OCI-LY3 (cell line): ENCODE data around the gene ACE.
A peak's percentile ranks its signal among the peaks of the same experiment; 100 is the strongest.

Source experiments
- H2AFZ ChIP-seq: fragments of 200-600, 300-600 bp; shearing (Covaris generic); 2 replicates; pipeline ENCODE4 v1.6.0; 2014; ENCODE audit warnings: antibody characterized with exemption, low read depth, low read length
- H3K27ac ChIP-seq: fragments of 200-600, 300-600 bp; sonication (generic); 2 replicates; pipeline ENCODE4 v1.5.1; 2014; ENCODE audit warnings: mild to moderate bottlenecking, low read length, moderate library complexity, mixed read lengths
- H3K27me3 ChIP-seq: fragments of 200-600, 300-600 bp; sonication (generic); 2 replicates; pipeline ENCODE4 v1.6.1; 2014; ENCODE audit warnings: low read depth, low read length, mixed read lengths
- H3K36me3 ChIP-seq: fragments of 200-600, 300-600 bp; sonication (generic); replicated peaks from 2 replicates; pipeline ENCODE3; 2014; ENCODE audit warnings: low read depth, low read length, mixed read lengths
- H3K4me1 ChIP-seq: fragments of 300-600, 200-600 bp; sonication (generic); 2 replicates; pipeline ENCODE4 v1.6.1; 2014; ENCODE audit warnings: low read length, mixed read lengths
- H3K4me2 ChIP-seq: fragments of 200-600, 300-600 bp; sonication (generic); 2 replicates; pipeline ENCODE4 v1.6.1; 2014; ENCODE audit warnings: low read length, mixed read lengths
- H3K4me3 ChIP-seq: fragments of 300-600, 200-600 bp; sonication (generic); 2 replicates; pipeline ENCODE4 v1.5.1; 2014; ENCODE audit warnings: antibody characterized with exemption, mild to moderate bottlenecking, low read length, moderate library complexity
- H3K79me2 ChIP-seq: fragments of 300-600, 200-600 bp; shearing (Covaris generic); 2 replicates; pipeline ENCODE4 v1.6.1; 2014; ENCODE audit warnings: mild to moderate bottlenecking, low read length, mixed read lengths
- H3K9ac ChIP-seq: fragments of 300-600, 200-600 bp; shearing (Covaris generic); 2 replicates; pipeline ENCODE4 v1.6.0; 2014; ENCODE audit warnings: mild to moderate bottlenecking, low read length, moderate library complexity
- H3K9me3 ChIP-seq: fragments of 200-600, 300-600 bp; shearing (Covaris generic); 2 replicates; pipeline ENCODE4 v1.6.1; 2014; ENCODE audit warnings: low read length, mixed read lengths; ENCODE audit not compliant: insufficient read depth
- H4K20me1 ChIP-seq: fragments of 200-600, 300-600 bp; sonication (generic); 2 replicates; pipeline ENCODE4 v1.6.1; 2016; ENCODE audit warnings: low read length, mixed read lengths; ENCODE audit not compliant: insufficient read depth
- EZH2phosphoT487 ChIP-seq: fragments of 200-600 bp; shearing (Covaris generic); IDR thresholded peaks from 2 replicates; pipeline ENCODE4 v1.6.1; 2018; ENCODE audit warnings: antibody characterized with exemption, mixed run types, low read depth
- TF ChIP-seq, protein P1 (sequence below): fragments of 200-600, 300-600 bp; sonication (generic); IDR thresholded peaks from 2 replicates; pipeline ENCODE4 v1.5.1; 2014; ENCODE audit warnings: antibody characterized with exemption, low read length, low read depth

Gene ACE

DNA sequence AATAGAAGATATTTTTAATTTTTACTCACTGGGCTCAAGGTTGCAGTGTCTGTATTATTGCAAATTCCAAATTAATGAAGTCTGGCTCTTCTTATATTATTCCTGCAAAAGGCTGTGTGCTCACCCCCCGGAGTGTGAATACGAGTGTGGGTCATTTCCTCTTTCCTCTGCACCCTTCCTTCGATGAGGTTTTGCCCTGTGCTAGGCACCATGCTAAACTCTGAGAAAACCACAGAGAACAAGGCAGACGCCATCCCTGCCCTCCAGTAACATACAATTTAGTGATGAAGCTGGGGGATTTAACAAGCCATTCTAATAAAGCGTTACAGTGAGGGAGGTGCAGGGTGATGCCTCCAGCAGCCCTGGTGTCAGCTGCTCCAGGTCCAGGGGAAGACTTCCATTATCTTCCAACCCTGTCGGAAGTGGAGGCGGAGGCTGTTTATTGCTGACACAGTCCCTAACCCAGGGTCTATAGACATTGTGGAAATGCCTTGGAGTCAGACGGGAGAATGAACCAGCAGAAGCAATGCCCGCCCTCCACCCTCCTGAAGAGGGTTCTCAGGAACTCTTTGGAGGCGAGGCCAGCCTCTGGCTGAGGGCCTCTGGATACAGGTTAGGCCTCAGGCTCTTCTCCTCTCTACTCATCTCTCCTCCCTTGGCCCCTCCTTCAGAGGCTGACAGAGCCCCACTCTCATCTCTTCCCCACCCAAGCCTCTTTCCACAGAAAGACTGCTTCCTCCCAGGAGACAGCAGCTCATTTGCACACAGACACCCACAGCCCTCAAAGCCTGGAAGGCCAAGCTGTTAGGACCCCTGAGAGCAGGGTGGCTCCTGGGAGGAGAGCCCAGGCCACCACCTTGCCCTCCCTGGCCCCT, 2.0 kb upstream of the ACE start:
- no peaks in the 10 kb centered on the region for H3K79me2 ChIP-seq
- H3K9me3 ChIP-seq, result no peaks in the 10 kb centered on the region
- no peak overlapping the region for H3K27ac ChIP-seq
- no peaks in the 10 kb centered on the region for H3K36me3 ChIP-seq
- peaks cover 25% of the 10 kb centered on the region for H3K27me3 ChIP-seq
- no peak overlapping the region for H2AFZ ChIP-seq
- peaks cover 21% of the 10 kb centered on the region for H3K4me1 ChIP-seq
- H4K20me1 ChIP-seq, result no peaks in the 10 kb centered on the region
- no peak overlapping the region for H3K4me3 ChIP-seq
- no peak for TF ChIP-seq EZH2phosphoT487
- TF ChIP-seq, protein P1, sequence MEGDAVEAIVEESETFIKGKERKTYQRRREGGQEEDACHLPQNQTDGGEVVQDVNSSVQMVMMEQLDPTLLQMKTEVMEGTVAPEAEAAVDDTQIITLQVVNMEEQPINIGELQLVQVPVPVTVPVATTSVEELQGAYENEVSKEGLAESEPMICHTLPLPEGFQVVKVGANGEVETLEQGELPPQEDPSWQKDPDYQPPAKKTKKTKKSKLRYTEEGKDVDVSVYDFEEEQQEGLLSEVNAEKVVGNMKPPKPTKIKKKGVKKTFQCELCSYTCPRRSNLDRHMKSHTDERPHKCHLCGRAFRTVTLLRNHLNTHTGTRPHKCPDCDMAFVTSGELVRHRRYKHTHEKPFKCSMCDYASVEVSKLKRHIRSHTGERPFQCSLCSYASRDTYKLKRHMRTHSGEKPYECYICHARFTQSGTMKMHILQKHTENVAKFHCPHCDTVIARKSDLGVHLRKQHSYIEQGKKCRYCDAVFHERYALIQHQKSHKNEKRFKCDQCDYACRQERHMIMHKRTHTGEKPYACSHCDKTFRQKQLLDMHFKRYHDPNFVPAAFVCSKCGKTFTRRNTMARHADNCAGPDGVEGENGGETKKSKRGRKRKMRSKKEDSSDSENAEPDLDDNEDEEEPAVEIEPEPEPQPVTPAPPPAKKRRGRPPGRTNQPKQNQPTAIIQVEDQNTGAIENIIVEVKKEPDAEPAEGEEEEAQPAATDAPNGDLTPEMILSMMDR, result no peak
- no peak overlapping the region for H3K9ac ChIP-seq
- no peak overlapping the region for H3K4me2 ChIP-seq

DNA sequence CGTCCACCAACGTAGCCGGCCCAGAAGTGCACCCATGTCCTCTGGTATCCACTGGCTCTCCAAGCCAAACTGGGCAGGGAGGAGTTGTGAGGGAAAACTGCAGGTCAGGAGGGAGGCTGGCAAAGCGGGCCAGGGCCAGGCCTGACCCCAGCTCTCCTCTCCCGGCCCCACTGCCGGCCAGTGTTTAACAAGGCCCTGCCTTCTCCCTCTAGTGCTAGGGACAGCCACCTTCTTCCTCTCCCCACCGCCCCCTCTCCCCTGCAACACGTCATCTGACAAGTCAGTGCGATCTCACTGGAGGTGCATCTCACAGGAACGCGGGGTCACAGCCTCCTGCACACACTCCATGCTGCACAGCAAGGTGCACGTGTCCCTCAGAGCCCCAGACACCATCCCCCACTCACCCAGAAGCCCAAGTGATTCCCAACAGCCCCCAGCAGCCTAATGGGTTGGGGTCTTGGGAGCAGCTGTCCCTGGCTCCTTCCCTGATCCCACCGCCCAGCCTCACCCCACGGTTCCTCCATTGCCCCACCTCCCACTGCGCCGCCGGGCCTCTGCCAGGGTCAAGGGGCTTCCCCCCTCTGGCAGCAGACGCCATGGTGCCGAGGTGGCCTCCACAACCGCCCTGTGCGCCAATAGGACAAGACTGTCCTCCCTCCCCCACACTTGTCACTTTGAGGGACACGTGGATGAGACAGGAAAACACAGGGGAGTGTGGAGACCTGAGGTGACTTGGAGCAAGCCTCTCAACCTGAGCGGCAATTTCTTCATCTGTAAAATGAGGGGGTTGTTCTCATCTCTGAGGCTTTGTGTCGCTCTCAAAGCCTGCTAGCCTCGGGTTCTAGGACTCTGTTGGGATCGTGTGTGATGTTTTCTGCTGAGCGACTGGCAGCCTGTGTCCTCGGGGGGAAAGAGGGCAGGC, 1.1 kb upstream of the ACE start:
- H3K9ac ChIP-seq, result peak overlapping the region; percentile 63; the same call in 1 of the 2 replicates
- peaks cover 25% of the 10 kb centered on the region for H3K27me3 ChIP-seq
- H3K79me2 ChIP-seq, result no peaks in the 10 kb centered on the region
- peak overlapping the region; percentile 97 for H3K4me2 ChIP-seq
- TF ChIP-seq, protein P1, result no peak
- no peak for TF ChIP-seq EZH2phosphoT487
- H4K20me1 ChIP-seq, result no peaks in the 10 kb centered on the region
- no peaks in the 10 kb centered on the region for H3K9me3 ChIP-seq
- H2AFZ ChIP-seq, result peak overlapping the region; percentile 34; the same call in 1 of the 2 replicates
- H3K27ac ChIP-seq, result no peak overlapping the region
- H3K4me3 ChIP-seq, result peak overlapping the region; percentile 92
- no peaks in the 10 kb centered on the region for H3K36me3 ChIP-seq
- peaks cover 22% of the 10 kb centered on the region for H3K4me1 ChIP-seq

DNA sequence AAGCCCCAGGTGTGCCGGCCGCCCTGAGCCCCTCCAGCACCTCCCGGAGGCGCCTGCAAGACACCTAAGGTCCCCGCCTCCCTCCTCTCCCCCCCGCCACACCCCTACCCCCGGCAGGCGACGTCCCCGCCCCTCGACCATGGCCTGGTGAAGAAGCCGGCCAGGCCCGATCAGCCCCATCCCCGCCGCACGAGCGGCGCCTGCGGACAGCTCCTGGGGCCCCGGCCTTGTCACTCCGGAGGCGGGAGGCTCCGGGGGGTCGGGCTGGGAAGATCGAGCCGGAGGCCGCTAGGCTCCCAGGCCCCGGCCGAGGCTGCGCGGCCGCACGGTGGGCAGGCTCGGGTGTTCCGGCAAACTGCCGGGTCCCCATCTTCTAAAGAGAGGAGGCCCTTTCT, 405 bp upstream of the ACE start:
- Histone ChIP-seq H3K79me2 (no peaks in the 10 kb centered on the region), H3K27ac (no peak overlapping the region), H3K9ac (peak overlapping the region; percentile 63), H3K4me1 (peaks cover 24% of the 10 kb centered on the region), H3K27me3 (peaks cover 25% of the 10 kb centered on the region), H3K36me3 (no peaks in the 10 kb centered on the region), H3K4me2 (peak overlapping the region; percentile 97), H4K20me1 (no peaks in the 10 kb centered on the region), H3K9me3 (no peaks in the 10 kb centered on the region), H2AFZ (peak overlapping the region; percentile 34; the same call in 1 of the 2 replicates), H3K4me3 (peak overlapping the region; percentile 92)
- TF ChIP-seq, protein P1, result no peak
- no peak for TF ChIP-seq EZH2phosphoT487
